ENCODE data around the gene SLC12A5. TPM values are rescaled to one million over a fixed set of nuclear protein-coding genes. Genes with fewer than 3 reads are reported as not detected.

The SLC12A5 gene
- total RNA-seq, 1 experiment from 2014 or later = 7.2 TPM

DNA sequence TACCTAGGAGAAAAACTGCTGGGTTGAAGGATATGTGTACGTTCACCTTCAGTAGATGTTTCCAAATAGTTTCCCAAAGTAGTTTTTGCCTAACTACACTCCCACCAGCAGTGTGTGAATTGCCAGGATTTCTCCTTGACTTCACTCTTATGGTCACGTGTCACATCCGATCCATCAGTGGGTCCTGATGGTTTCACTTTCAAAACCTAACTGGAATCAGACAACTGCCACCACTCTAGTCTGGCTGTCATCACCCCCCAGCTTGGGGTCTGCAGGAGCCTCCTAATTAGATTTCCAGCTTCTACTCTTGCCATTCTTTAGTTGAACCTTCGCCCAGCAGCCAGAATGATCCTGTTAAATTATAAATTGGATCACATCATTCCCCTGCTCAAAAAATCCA, 8.5 kb upstream of the SLC12A5 start (continued):
- TF ChIP-seq, protein P1, sequence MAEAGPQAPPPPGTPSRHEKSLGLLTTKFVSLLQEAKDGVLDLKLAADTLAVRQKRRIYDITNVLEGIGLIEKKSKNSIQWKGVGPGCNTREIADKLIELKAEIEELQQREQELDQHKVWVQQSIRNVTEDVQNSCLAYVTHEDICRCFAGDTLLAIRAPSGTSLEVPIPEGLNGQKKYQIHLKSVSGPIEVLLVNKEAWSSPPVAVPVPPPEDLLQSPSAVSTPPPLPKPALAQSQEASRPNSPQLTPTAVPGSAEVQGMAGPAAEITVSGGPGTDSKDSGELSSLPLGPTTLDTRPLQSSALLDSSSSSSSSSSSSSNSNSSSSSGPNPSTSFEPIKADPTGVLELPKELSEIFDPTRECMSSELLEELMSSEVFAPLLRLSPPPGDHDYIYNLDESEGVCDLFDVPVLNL (CRISPR knock-in tag; IDR thresholded peaks at IDR 0.05; ENCODE audit: borderline replicate concordance, low read depth) = no peak

DNA sequence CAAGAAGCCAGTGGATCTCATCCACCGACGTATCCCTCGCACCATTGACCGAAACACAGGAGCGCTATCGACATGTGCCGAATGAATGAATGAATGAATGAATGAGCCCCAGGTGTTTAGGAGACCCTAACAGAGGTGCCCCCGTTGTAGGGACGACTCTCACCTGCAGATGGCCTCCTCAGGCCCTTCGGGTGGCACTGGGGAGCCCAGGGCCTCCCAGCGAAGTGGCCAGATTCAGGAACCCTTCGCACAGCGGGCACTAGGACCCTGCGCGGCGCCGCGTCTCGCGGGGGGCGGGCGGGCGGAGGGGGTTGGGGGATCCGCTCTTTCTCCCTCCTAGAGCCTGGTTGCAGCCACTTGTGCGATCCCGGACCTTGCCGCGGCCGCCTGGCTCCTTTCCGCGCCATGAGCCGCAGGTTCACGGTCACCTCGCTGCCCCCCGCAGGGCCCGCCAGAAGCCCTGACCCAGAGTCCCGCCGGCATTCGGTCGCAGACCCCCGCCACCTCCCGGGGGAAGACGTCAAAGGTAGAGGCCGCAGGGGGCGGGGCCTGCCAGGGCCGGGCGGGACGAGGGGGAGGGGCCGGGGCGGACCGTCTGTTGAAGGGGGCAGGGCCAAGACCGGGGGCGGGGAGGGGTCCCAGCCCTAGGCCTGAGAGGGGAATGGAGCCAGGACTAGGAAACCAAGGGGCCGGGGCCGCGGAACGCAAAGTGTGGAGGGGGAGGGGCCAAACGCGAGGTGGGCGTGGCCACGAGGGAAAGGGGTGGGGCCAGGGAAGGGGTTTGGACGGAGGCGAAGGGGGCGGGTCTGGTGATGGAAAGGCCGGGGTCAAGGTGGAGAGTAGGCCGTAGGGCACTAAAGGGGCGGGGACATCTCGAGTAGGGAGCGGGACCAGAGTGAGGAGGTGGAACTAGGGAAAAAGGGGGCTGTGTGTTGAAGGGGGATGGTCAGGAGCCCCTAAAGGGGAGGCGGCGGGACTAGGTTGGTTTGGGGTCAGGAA, 7.4 kb upstream of the SLC12A5 start:
- ATAC-seq (peak; percentile 92), DNase-seq (ENCODE audit: low spot score) (peak; percentile 98)
- H3K4me3 Mint-ChIP-seq = peak overlapping the region; percentile 76
- CTCF ChIA-PET = interaction anchor here (0.6 to 2.2 kb wide), 46 partner anchors 8 to 342 kb away, joined by 3 to 108 read pairs (median 7); partner anchors contain the start of genes MMP9, PCIF1 and ZSWIM1
- H3K4me1 Mint-ChIP-seq = peaks cover 7% of the 10 kb centered on the region
- POLR2A ChIA-PET = no interaction called here
- no peaks in the 10 kb centered on the region for H3K9me3 Mint-ChIP-seq
- no peaks in the 10 kb centered on the region for H3K36me3 Mint-ChIP-seq
- peaks cover 40% of the 10 kb centered on the region for H3K27me3 Mint-ChIP-seq (ENCODE audit: low read depth)
- H3K27ac Mint-ChIP-seq = 0 out of 2 replicates have a peak overlapping the region, but pooled peaks have one; percentile 26
- TF ChIP-seq ZNF671 (CRISPR knock-in tag; IDR thresholded peaks at IDR 0.05) = no peak
- no peak for TF ChIP-seq MXD4 (CRISPR knock-in tag; IDR thresholded peaks at IDR 0.05; ENCODE audit: borderline replicate concordance)
- no peak for TF ChIP-seq CREM (CRISPR knock-in tag; IDR thresholded peaks at IDR 0.05)
- TF ChIP-seq ZNF232 (CRISPR knock-in tag; IDR thresholded peaks at IDR 0.05) = no peak
- no peak for TF ChIP-seq ATF1 (CRISPR knock-in tag; IDR thresholded peaks at IDR 0.05)
- no peak for TF ChIP-seq TEAD1 (CRISPR knock-in tag; IDR thresholded peaks at IDR 0.05)
- TF ChIP-seq, protein P2, sequence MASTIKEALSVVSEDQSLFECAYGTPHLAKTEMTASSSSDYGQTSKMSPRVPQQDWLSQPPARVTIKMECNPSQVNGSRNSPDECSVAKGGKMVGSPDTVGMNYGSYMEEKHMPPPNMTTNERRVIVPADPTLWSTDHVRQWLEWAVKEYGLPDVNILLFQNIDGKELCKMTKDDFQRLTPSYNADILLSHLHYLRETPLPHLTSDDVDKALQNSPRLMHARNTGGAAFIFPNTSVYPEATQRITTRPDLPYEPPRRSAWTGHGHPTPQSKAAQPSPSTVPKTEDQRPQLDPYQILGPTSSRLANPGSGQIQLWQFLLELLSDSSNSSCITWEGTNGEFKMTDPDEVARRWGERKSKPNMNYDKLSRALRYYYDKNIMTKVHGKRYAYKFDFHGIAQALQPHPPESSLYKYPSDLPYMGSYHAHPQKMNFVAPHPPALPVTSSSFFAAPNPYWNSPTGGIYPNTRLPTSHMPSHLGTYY (CRISPR knock-in tag; IDR thresholded peaks at IDR 0.05) = no peak
- TF ChIP-seq, protein P3, sequence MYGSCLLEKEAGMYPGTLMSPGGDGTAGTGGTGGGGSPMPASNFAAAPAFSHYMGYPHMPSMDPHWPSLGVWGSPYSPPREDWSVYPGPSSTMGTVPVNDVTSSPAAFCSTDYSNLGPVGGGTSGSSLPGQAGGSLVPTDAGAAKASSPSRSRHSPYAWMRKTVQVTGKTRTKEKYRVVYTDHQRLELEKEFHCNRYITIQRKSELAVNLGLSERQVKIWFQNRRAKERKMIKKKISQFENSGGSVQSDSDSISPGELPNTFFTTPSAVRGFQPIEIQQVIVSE (CRISPR knock-in tag; IDR thresholded peaks at IDR 0.05; ENCODE audit: borderline replicate concordance) = no peak
- TF ChIP-seq JUN (CRISPR knock-in tag; IDR thresholded peaks at IDR 0.05) = no peak
- no peak for TF ChIP-seq ZNF396 (CRISPR knock-in tag; IDR thresholded peaks at IDR 0.05; ENCODE audit: borderline replicate concordance)
- TF ChIP-seq EMX1 (CRISPR knock-in tag; IDR thresholded peaks at IDR 0.05) = no peak
- TF ChIP-seq, protein P4, sequence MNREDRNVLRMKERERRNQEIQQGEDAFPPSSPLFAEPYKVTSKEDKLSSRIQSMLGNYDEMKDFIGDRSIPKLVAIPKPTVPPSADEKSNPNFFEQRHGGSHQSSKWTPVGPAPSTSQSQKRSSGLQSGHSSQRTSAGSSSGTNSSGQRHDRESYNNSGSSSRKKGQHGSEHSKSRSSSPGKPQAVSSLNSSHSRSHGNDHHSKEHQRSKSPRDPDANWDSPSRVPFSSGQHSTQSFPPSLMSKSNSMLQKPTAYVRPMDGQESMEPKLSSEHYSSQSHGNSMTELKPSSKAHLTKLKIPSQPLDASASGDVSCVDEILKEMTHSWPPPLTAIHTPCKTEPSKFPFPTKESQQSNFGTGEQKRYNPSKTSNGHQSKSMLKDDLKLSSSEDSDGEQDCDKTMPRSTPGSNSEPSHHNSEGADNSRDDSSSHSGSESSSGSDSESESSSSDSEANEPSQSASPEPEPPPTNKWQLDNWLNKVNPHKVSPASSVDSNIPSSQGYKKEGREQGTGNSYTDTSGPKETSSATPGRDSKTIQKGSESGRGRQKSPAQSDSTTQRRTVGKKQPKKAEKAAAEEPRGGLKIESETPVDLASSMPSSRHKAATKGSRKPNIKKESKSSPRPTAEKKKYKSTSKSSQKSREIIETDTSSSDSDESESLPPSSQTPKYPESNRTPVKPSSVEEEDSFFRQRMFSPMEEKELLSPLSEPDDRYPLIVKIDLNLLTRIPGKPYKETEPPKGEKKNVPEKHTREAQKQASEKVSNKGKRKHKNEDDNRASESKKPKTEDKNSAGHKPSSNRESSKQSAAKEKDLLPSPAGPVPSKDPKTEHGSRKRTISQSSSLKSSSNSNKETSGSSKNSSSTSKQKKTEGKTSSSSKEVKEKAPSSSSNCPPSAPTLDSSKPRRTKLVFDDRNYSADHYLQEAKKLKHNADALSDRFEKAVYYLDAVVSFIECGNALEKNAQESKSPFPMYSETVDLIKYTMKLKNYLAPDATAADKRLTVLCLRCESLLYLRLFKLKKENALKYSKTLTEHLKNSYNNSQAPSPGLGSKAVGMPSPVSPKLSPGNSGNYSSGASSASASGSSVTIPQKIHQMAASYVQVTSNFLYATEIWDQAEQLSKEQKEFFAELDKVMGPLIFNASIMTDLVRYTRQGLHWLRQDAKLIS (CRISPR knock-in tag; IDR thresholded peaks at IDR 0.05; ENCODE audit: borderline replicate concordance) = no peak
- TF ChIP-seq KAT7 (CRISPR knock-in tag; IDR thresholded peaks at IDR 0.05; ENCODE audit: borderline replicate concordance) = no peak
- no peak for TF ChIP-seq NFE2L1 (CRISPR knock-in tag; IDR thresholded peaks at IDR 0.05)
- TF ChIP-seq NR1H2 (CRISPR knock-in tag; IDR thresholded peaks at IDR 0.05) = no peak
- TF ChIP-seq, protein P5, sequence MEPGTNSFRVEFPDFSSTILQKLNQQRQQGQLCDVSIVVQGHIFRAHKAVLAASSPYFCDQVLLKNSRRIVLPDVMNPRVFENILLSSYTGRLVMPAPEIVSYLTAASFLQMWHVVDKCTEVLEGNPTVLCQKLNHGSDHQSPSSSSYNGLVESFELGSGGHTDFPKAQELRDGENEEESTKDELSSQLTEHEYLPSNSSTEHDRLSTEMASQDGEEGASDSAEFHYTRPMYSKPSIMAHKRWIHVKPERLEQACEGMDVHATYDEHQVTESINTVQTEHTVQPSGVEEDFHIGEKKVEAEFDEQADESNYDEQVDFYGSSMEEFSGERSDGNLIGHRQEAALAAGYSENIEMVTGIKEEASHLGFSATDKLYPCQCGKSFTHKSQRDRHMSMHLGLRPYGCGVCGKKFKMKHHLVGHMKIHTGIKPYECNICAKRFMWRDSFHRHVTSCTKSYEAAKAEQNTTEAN (CRISPR knock-in tag; IDR thresholded peaks at IDR 0.05) = no peak
- TF ChIP-seq ZNF317 (CRISPR knock-in tag; IDR thresholded peaks at IDR 0.05; ENCODE audit: borderline replicate concordance, low read depth) = no peak
- TF ChIP-seq, protein P6, sequence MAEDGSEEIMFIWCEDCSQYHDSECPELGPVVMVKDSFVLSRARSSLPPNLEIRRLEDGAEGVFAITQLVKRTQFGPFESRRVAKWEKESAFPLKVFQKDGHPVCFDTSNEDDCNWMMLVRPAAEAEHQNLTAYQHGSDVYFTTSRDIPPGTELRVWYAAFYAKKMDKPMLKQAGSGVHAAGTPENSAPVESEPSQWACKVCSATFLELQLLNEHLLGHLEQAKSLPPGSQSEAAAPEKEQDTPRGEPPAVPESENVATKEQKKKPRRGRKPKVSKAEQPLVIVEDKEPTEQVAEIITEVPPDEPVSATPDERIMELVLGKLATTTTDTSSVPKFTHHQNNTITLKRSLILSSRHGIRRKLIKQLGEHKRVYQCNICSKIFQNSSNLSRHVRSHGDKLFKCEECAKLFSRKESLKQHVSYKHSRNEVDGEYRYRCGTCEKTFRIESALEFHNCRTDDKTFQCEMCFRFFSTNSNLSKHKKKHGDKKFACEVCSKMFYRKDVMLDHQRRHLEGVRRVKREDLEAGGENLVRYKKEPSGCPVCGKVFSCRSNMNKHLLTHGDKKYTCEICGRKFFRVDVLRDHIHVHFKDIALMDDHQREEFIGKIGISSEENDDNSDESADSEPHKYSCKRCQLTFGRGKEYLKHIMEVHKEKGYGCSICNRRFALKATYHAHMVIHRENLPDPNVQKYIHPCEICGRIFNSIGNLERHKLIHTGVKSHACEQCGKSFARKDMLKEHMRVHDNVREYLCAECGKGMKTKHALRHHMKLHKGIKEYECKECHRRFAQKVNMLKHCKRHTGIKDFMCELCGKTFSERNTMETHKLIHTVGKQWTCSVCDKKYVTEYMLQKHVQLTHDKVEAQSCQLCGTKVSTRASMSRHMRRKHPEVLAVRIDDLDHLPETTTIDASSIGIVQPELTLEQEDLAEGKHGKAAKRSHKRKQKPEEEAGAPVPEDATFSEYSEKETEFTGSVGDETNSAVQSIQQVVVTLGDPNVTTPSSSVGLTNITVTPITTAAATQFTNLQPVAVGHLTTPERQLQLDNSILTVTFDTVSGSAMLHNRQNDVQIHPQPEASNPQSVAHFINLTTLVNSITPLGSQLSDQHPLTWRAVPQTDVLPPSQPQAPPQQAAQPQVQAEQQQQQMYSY (CRISPR knock-in tag; IDR thresholded peaks at IDR 0.05) = no peak
- TF ChIP-seq RELA (CRISPR knock-in tag; IDR thresholded peaks at IDR 0.05; ENCODE audit: borderline replicate concordance) = no peak
